NCI-H187 treated with DMSO at 0.1 percent for 48 hours (cell line): Measurements from ENCODE around the gene PITPNC1.

Source experiments
- DNase-seq: peaks from one replicate; lab custom pipeline; 2025; lab: John Stamatoyannopoulos, UW

Gene PITPNC1

DNA sequence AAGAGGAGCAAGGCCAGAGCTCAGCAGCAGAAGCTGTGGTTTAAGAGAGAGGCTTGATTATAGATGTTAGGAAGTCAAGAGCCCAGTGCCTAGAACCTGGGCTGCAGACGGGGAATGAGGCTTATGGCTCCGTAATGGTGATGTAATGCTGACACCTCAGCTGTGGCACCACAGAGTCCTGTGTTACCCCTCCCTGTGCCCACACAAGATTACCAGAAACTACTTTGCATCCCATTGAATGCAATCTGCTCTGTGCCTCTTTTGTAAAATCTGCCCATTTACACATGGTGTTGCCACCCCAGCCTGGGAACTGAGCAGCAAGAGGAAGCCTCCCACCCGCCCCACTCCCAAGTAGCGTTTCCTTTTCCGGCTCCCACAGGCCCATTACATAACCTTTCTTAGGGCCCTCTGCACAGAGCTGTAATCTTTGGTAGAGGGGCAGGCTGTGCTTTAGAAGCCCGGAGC, 57.0 kb downstream of the PITPNC1 start:
- DNase-seq: no peak

DNA sequence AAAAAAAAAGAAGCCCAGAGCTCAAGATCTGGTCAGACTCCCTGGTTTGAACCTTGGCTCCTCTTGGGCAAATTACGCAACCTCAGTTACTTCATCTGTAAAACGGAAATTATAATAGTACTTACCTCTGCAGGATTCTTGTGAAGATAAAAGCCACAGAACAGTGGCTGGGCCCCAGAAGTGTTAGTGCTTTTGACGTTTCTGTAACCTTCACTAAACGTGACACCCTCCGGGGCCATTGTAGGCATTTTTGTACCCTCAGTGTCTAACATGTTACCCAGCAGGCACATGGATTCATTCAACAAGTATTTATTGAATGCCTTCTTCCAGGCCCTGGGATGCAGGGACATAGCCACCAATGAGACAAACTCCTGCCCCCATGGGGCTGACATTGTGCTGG, 58.0 kb downstream of the PITPNC1 start:
- no peak for DNase-seq

DNA sequence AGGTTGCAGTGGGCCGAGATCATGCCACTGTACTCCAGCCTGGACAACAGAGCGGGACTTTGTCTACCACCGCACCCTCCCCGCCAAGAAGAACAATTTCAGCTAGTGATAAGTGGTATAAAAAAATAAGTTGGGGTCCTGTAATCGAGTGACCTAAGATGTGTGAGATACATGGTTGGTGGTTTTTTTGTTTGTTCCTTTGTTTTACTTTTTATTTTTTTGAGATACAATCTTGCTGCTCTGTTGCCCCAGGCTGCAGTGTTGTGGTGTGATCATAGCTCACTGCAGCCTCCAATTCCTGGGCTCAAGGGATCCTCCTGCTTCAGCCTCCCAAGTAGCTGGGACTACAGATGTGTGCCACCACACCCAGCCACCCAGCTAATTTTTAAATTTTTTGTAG, 58.7 kb downstream of the PITPNC1 start:
- no peak for DNase-seq

DNA sequence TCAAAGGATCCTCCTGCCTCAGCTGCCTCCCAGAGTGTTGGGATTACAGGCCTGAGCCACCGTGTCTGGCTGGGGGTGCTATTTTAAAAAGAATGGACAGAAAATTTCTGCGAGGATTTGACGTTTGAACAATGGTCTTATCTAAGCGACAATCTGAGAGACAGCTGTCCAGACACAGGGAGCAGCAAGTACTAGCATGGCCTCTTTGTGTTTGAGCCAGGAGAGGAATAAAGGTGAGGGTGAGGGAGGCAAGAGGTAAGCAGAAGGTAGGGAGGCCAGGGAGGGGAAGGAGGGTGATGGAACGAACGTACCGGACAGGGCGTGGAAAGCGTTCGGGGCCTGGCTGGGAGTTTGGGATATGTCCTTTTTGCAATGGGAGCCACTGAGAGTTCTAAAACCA, 59.2 kb downstream of the PITPNC1 start:
- DNase-seq: no peak

DNA sequence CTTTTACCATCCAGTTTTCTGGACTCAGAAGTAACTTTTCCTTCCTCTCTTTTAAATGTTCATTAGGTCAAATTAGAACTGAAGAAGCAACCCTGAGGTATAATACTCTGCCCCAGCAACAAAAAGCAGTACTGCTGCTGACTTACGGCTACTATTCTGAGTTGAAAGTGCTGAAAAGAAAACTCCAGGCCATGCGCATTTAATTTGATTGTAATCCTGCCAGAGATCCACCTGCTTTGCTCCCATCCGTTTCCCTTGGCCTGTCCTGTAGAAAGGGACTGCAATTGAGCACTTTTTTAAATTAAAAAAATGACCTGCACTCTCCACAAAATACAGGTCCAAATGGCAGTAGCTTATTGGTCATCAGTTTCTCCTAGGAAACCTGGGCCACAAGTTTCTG, 61.6 kb downstream of the PITPNC1 start:
- DNase-seq: no peak

DNA sequence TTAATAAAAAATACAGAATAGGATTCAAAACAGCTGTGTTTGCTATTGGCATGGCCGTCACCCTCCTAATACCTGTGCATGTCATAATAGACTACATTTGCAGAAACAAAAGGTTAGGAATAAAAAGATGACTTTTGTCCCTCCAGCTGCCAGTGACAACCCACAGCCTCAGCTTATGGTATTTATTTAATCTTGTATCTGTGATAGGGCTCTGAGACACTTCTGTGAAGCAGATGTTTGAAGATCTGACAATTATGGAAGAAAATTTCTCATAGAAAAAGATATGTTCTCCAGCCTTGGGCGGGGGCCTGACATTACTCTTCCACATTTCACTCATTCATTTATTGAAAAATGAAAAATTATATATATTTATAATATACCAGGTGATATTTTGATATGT, 62.2 kb downstream of the PITPNC1 start:
- no peak for DNase-seq

DNA sequence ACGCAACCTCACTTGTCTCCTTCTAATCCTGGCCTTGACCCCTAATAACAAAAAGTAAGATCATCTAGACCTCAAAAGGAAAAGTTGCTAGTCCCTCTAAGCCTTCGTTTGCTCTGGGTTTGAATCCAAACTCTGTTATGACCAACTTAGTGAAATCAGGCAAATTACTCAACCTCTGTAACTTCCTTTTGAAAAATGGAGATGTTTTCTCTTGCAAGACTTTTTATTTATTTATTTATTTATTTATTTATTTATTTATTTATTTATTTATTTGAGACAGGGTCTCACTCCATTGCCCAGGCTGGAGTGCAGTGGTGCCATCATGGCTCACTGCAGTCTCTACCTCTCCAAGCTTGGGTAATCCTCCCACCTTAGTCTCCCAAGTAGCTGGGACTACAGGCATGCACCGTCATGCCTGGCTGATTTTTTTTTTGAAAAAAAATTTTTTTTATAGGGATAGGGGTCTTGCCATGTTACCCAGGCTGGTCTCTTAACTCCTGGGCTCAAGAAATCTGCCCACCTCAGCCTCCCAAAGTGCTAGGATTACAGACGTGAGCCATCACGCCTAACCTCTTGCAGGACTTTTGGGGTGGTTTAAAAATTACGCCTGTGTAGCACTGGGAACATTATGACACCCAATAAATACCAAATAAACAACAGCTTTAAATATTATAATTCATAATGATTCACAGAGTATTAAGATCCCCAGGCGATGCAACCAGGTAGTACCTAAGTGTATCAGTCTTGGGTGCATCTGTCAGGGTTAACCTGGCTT, 63.4 kb downstream of the PITPNC1 start:
- no peak for DNase-seq

DNA sequence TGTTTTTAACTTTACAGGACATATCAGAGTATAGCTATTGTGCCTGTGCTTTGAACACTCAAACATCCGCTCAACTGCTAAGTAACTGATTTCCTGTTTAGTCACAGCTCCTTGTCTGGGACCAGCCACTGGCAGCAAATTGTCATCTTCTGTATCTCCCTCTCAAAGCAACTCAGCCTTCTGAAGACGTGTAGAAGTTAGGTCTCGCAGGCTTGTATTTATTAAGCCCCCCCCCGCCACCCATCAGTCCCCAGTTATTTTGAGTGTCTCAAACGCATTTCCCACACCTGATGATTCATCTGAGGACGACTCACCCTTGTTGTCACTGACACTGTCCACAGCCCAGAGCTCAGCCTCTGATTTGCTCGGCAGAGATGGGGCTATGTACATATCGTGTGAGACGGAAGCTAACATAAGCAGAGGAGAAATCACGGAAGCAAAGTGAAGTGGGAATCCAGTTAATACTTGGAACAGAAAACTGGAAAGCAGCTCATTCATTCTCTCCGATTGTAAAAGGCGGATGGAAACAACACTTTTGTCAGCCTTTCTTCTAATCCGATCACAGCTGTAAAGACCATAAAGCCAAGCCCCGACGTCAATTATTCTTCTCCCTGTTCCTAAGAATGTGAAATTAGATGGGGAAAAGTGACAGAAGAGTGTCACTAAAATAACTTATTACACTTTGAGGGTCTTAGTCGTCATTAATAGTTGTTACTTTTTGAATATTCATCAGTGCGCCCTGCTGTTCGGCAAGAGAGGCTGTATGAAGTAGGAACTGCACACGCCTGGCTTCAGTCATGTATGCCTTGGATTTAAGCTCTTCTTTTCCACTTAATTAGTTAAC, 64.2 kb downstream of the PITPNC1 start:
- DNase-seq: no peak

DNA sequence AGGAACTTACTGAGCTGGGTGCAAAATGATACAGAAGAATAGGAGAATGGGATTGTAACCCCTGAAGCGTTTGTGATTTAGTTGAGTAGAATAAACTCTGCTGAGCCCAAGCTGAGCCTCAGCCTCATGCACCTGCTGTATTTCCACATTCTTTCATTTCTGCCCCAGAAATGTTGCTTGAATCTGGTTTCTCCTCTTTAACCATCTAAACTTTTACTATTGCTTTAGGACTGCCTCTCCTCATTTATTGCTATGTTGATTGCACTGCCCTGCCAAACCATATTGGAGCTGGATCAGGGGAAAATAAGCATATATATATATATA, 64.8 kb downstream of the PITPNC1 start:
- no peak for DNase-seq

DNA sequence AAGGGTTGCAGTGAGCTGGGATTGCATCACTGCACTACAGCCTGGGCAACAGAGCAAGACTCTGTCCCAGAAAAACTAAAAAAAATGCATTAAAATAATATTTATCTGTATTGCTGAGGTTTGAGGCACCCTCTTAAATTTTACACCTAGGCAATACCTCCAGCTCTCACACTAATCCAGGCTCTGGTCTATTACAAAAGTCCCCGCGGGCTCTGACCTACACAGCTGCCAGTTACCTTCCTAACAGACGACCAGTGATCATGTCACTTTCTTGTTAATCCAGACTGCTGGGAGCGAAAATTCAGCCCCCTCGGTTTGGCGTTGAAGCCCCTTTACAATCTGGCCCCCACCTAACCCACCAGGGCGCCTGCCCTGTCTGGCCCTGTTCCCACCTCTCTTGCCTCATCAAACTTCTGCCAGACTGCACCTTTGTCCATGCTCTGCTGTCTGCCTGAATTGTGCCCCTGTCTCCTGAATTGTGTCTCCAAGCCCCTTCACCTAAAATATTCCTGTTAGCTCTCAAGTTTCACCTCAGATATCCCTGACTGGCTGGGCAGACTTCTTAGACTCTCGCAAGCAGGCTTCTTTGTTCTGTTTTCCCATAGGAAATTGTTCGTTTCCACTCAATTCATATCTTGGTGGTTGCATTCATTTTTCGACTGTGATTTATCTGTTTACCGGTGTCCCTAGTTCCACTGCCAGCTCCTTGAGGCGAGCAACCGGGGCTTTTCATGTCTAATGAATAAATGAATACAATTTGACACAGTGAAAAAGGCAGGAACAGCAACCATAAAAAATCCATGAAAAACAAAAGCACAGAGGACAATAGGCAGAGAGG, 65.9 kb downstream of the PITPNC1 start:
- DNase-seq: no peak

DNA sequence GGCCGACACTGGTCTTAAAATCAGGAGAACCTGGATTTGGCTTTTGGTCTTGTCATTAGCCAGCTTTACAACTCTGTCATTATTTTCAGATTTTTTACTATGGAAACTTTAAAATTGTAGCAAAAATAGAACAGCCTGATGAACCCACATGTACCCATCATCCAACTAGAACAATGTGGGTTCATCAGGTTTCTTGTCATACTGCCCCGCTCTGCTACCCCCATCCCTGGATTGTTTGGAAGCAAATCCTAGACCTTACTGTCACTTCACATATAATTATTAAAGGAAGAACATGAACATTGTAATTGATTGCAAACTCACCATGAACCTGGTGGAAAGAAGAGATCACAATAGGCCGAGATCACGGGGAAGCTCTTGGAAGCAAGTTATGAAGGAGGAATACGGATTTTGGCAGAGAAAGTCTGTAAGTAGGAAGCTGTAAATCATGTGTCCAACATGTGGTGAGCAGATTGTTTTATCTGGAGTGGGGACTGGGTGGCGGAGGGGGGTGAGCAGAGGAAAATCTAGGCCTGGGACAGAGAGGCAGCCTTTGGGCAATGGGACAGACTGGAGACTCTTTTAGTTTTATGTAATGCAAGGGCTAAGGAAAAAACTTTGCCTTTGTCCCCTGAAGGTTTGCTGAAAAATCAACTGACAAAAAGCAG, 67.0 kb downstream of the PITPNC1 start:
- no peak for DNase-seq

DNA sequence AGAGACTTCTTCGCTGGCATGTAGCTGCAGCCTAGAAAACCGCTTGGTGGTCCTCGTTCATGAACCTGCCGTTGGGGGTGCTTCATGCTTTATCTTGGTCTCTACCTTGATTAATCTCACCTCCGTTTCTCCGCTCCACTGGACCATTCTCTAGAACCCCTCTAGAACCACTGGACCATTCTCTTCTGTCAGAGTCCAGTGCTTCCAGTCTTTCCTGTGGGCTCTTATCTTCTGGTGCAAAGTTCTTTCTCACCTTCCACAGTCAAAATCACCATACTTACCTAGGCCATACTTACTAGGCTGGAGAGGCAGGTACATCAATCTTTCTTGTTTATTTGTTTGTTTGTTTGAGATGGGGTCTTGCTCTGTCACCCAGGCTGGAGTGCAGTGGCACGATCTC, 71.4 kb downstream of the PITPNC1 start:
- no peak for DNase-seq

DNA sequence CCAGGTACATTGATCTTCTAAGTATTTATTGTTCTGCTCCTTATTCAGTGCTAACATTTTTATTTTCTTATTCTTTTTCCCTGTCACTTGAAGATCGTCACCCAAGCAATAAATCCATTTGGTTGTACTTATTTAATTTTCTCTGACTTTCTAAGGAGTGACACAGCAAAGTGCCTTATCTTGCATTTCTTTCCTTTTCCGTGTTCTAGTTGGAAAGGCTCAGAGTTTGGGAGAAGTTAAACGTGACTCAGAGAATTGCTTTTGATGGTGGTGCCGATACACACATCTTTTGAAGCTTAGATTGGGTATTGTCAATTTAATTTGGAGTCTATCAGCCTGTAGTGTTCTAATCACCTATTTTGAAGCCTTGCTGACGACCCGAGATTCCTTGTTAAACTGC, 72.0 kb downstream of the PITPNC1 start:
- DNase-seq: no peak

DNA sequence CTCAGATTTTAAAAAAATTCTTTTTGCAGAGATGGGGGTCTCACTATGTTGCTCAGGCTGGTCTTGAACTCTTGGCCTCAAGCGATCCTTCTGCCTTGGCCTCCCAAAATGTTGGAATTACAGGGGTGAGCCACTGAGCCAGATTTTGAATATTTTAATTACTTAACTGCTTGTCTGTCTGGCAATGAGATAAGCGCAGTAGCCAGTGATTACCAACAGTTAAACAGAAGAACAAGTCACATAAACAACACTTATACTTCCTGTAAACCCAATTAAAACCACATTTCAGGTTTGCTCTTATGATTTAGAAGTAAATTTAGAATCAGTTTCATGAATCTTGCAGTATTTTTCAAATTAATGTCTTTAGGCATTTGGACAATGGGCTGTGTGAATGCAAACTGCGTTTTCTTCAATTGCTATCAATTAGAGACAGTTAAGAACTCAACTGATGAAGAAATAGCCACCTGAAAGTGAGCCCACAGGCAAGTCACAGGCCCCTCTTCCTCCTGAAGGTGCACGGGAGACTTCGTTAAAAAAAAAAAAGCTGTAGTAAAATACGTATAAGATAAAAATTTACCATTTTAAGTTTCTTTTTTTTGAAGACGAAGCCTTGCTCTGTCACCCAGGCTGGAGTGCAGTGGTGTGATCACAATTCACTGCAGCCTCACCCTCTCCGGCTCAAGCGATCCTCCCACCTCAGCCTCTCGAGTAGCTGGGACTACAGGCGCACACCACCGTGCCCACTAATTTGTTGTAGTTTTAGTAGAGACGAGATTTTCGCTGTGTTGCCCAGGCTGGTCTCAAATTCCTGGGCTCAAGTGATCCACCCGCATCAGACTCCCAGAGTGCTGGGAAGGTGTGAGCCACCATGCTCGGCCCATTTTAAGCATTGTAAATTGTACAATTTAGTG, 73.0 kb downstream of the PITPNC1 start:
- no peak for DNase-seq

DNA sequence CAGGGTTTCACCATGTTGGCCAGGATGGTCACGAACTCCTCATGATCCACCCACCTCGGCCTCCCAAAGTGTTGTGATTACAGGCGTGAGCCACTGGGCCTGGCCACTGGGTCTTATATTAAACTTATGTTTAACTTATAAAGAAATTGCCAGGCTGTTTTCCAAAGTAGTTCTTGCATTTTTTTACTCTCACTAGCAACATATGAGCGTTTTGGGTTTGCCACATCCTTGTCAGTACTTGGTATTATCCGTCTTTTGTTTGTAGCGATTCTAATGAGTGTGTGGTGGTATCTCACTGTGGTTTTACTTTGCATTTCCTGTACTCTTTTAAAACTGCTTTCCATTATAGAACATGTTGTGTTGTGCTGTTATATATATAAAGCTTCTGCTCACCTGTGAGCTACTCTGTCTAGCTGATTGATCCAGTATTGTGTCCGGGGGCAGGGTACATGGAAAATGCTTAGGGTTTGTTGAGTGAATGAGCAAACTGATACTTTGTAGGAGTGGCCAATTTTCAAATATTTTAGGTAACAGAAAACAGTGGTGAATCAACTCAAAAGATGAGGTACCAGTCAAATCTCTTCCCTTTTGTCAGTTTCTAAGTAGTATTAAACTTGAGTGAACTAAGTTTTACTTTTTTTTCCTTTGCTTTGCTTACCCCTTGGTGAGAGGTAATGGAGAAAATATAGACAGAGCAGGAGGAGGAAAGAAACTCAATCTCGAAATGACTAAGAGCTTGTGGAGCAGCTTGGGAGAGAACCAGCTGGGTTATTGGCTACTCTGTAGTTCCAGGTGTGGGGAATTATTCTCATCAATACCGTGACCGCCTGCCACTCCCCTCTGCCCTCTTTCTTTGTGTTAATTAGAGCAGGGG, 75.8 kb downstream of the PITPNC1 start:
- DNase-seq: no peak

DNA sequence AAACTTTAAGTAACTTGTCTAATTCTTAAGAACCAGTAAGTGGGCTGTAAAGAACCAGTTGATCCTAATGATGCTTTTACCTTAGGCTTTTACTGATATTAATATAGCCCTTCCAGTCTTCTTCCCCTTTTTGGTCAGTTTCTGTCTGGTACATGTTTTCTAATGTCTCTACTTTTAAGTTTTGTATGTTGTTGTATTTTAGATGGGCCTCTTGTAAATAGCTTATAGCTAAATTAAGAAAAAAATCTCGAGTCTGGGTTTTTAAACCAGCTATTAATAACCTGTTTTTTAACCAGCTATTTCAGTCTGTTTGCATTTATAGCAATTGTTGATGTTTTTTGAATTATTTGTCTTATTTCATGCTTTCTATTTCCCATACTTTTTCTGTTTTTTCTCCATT, 79.0 kb downstream of the PITPNC1 start:
- no peak for DNase-seq

DNA sequence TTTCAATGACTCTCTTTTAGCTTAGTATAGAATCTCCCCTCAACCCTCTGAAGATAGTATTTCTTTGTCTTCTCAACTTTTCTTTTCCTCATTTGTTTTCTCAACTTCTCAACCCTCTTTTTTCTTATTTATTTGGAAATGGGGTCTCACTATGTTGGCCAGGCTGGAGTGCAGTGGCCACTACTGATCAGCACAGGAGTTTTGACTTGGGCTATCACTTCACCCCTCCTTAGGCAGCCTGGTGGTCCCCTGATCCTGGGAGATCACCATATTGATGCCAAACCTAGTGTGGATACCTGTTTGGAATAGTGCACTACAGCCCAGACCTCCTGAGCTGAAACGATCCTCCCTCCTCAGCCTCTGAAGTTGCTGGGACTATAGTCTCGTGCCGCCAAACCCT, 79.8 kb downstream of the PITPNC1 start:
- DNase-seq: no peak

DNA sequence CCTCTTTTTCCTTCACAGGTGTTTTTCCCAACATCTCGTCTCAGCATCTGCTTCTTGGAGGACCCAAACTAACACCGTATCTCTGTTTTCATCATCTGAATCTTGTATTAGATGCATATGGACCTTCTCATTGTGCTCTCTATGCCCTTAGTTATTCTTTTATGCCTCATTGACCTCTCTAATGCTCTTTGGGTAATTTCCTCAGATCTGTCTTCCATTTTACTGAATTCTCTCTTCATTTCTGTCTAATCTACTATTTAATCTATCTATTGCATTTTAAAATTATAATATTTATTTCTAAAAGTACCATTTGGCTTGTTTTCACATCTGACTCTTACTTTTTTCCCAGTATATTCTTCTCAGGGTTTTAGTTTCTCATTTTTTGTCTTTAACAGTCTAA, 81.1 kb downstream of the PITPNC1 start:
- no peak for DNase-seq

DNA sequence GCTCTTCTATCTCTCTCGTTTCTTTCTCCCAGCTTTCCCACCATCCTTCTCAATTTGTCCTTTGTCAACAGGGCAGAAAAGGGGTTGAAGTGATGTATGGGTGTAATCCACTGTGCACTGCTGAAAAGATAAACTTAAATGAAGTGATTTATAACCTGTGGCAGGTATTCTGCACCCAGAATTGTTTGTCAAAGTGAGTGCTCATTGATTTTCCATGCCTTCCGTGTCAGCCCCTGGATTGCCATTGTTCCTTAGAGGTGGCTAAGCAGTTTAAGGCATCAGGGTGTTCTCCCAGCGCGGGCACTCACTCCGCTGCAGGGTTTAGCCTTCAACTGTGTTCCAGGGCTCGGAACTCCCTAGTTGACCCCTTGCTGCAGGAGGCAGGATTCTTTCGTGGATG, 82.9 kb downstream of the PITPNC1 start:
- no peak for DNase-seq

DNA sequence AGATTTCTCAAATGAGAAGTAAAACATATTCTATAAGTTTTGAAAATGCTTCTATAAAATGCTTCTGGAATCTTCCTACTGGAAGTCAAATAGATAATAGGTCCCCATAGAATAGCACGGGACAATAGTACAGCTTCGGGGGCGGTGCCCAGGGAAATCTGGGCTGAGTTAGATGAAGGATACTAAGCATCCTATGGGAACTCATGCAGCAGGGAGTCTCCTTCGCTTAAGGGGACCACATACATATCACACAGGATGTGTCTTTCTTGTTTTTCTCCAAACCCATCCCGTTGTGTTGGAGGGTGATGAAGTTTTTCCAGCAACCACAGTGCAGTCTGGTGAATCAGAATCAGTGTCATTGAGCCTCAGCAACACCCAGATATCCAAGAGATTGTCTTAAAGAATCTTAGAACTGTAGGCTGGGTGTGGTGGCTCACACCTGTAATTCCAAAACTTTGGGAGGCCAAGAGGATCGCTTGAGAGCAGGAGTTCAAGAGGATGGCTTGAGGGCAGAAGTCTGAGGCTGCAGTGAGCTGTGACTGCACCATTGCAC, 84.2 kb downstream of the PITPNC1 start:
- DNase-seq: no peak
